Measurements from ENCODE around the gene POC1A.

DNA sequence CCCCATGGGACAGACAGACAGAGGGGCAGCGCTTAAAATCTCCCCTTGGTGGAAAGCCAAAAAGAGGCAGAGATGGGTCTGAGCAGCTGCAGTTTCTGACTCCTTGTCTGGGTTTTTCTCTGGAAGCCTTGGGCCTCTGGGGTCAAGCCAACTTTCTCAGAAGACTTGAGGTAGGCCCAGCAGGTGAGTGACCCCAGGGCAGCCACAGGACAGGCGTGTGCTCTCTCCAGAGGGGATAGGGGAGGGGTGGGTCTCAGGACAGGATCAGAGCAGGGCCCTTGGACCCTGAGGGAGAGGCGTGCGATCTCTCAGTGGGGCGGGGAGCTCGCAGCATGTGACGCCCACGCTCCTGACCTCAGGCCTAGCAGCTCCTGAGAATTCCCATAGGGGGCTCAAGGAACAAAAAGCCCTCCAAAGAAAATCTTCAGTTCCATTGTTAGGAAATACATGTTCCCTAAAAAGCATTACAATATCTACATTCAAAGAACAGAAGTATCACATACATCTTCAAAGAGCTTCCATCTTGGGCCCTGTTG, 63.2 kb downstream of the POC1A start:
- TF ChIP-seq, protein P1, sequence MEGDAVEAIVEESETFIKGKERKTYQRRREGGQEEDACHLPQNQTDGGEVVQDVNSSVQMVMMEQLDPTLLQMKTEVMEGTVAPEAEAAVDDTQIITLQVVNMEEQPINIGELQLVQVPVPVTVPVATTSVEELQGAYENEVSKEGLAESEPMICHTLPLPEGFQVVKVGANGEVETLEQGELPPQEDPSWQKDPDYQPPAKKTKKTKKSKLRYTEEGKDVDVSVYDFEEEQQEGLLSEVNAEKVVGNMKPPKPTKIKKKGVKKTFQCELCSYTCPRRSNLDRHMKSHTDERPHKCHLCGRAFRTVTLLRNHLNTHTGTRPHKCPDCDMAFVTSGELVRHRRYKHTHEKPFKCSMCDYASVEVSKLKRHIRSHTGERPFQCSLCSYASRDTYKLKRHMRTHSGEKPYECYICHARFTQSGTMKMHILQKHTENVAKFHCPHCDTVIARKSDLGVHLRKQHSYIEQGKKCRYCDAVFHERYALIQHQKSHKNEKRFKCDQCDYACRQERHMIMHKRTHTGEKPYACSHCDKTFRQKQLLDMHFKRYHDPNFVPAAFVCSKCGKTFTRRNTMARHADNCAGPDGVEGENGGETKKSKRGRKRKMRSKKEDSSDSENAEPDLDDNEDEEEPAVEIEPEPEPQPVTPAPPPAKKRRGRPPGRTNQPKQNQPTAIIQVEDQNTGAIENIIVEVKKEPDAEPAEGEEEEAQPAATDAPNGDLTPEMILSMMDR (conservative IDR thresholded peaks at IDR 0.05), result no peak
- no peak for TF ChIP-seq ZFX (IDR thresholded peaks at IDR 0.05)

All from C4-2B (cell line).